K562 (cell line): ENCODE data around the gene DNM1. TPM values are rescaled to one million over a fixed set of nuclear protein-coding genes. Genes with fewer than 3 reads are reported as not detected.

ENCODE experiments used
- DNMT1 ChIP-seq: fragments of 450-650 bp; IDR thresholded peaks from 2 replicates; pipeline ENCODE4 v1.6.1; 2016; ENCODE audit warnings: antibody characterized with exemption, mild to moderate bottlenecking
- PHF20 ChIP-seq: fragments of 450-650 bp; IDR thresholded peaks from 2 replicates; pipeline ENCODE4 v1.6.1; 2018; ENCODE audit not compliant: partially characterized antibody
- PTBP1 ChIP-seq: fragments of 200-400 bp; formaldehyde crosslinking; IDR thresholded peaks from 2 replicates; pipeline ENCODE4 v1.6.1; 2017; ENCODE audit warnings: low read depth, low read length
- RCOR1 ChIP-seq, 2 experiments: IDR thresholded peaks; 2 replicates each; pipeline ENCODE4 v1.6.1; 2012; ENCODE audit warnings: low read depth in 2 of 2, low read length in 2 of 2, borderline replicate concordance in 1 of 2, improper control_type of control experiment in 1 of 2
- SMARCA5 ChIP-seq: fragments of 450-650 bp; IDR thresholded peaks from 2 replicates; pipeline ENCODE4 v1.6.1; 2016
- polyA plus RNA-seq, 8 experiments: library from polyadenylated mRNA; depleted of rRNA in 4 of 8; stranded (reverse) in 5 of 8; unstranded in 3 of 8; fragments of >200 nt; fragmentation: Nextera tagmentation in 2 of 8; fragmentation: Illumina TruSeq in 1 of 8; extraction: Ambion mirVana in 2 of 8; extraction: Trizol in 1 of 8; gene quantifications; 2 replicates each; pipeline versions ENCODE4 v1.2.1 to v1.2.3, GENCODE V29; 2011 to 2014; ENCODE audit warnings: inconsistent platforms in 1 of 8, missing spikeins in 1 of 8
- total RNA-seq, 7 experiments: library from RNA; depleted of rRNA in 6 of 7; stranded (reverse); fragments of >200 nt in 6 of 7; fragmentation: Illumina TruSeq in 2 of 7; extraction: Trizol in 2 of 7; gene quantifications; 2 replicates each; pipeline versions ENCODE4 v1.2.1 to v1.2.3, GENCODE V29; 2011 to 2021; ENCODE audit warnings: low replicate concordance in 1 of 7
- TF ChIP-seq, protein P1 (sequence below): sonication (generic); formaldehyde crosslinking; IDR thresholded peaks from 2 replicates; pipeline ENCODE4 v1.8.1; 2023; ENCODE audit warnings: mild to moderate bottlenecking, missing genetic modification reagents
- TF ChIP-seq, protein P2 (sequence below): sonication (generic); formaldehyde crosslinking; IDR thresholded peaks from 2 replicates; pipeline ENCODE4 v1.8.1; 2023; ENCODE audit warnings: mild to moderate bottlenecking, missing genetic modification reagents

Gene DNM1
- total and polyA plus RNA-seq, 9 of the 15 experiments (the other 6 are each of a cell fraction or from before 2014, with no cell fraction given) = 0.39 to 23.1 (median 9.1) TPM

DNA sequence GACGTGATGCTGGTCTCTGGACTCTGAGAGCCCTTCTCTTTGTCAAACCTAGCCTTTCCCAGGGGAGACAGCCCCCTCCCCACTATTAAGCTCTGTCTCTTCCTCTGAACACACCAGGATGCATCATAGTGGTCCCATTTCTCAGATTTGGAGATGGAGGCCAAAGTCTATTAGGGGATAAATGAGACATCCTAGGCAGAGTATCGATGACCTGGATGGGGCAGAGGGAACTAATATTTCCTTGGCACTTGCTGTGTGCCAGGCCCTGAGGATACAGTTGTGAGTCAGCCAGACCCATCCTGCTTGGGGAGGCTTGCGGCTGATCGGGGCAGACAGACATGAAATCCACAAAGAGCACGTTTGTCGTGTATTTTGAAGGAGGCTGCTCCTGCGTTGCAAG, 5.2 kb downstream of the DNM1 start (continued):
- TF ChIP-seq, protein P1, sequence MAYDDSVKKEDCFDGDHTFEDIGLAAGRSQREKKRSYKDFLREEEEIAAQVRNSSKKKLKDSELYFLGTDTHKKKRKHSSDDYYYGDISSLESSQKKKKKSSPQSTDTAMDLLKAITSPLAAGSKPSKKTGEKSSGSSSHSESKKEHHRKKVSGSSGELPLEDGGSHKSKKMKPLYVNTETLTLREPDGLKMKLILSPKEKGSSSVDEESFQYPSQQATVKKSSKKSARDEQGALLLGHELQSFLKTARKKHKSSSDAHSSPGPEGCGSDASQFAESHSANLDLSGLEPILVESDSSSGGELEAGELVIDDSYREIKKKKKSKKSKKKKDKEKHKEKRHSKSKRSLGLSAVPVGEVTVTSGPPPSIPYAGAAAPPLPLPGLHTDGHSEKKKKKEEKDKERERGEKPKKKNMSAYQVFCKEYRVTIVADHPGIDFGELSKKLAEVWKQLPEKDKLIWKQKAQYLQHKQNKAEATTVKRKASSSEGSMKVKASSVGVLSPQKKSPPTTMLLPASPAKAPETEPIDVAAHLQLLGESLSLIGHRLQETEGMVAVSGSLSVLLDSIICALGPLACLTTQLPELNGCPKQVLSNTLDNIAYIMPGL (CRISPR knock-in tag) = 0 out of 2 replicates have a peak, but pooled peaks have one; percentile 61
- TF ChIP-seq SMARCA5 (peak; percentile 84; the same call in 1 of the 2 replicates), PTBP1 (peak; percentile 79; the same call in 1 of the 2 replicates), RCOR1 (IDR thresholded peaks at IDR 0.05; ENCODE audit: borderline replicate concordance in 1 of 2, low read depth in 2 of 2, low read length in 2 of 2) (peak in 1 of 2 experiments; percentile 60; a peak in 2 of 4 replicates), PHF20 (no peak), DNMT1 (no peak)
- TF ChIP-seq, protein P2, sequence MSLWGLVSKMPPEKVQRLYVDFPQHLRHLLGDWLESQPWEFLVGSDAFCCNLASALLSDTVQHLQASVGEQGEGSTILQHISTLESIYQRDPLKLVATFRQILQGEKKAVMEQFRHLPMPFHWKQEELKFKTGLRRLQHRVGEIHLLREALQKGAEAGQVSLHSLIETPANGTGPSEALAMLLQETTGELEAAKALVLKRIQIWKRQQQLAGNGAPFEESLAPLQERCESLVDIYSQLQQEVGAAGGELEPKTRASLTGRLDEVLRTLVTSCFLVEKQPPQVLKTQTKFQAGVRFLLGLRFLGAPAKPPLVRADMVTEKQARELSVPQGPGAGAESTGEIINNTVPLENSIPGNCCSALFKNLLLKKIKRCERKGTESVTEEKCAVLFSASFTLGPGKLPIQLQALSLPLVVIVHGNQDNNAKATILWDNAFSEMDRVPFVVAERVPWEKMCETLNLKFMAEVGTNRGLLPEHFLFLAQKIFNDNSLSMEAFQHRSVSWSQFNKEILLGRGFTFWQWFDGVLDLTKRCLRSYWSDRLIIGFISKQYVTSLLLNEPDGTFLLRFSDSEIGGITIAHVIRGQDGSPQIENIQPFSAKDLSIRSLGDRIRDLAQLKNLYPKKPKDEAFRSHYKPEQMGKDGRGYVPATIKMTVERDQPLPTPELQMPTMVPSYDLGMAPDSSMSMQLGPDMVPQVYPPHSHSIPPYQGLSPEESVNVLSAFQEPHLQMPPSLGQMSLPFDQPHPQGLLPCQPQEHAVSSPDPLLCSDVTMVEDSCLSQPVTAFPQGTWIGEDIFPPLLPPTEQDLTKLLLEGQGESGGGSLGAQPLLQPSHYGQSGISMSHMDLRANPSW (CRISPR knock-in tag) = 0 out of 2 replicates have a peak, but pooled peaks have one; percentile 85
- TF ChIP-seq, all 486 proteins: peak for 8
